ENCODE results near the gene GPR89A.
"Not testable (repeated sequence)": the region's sequence is repeated elsewhere in the genome, so short reads cannot be mapped to it uniquely, and the experiment has no call there.

DNA sequence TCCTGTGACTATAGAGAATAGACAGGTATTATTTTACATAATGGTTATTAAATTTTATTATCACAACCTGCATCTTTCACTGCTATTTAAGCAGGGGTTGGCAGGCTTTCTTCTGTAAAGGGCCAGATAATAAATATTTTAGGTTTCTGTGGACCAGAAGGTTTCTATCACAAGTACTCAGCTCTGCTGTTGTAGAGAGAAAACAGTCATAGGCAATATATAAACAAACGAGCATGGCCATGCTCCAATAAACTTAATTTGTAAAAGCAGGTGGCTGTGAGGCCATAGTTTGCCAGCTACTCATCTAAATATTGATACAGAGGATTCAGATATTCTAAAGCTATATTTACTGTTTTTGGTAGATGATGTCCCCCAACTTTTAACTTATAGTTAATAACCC lies 12.3 kb downstream of the GPR89A start:
- TF ChIP-seq CTCF, POLR2A, EP300 (IDR thresholded peaks at IDR 0.05): not testable (repeated sequence)
